NCI-H524 (cell line): ENCODE measurements around the gene R3HCC1L.

Experiments
- DNase-seq, 2 experiments: peaks; one replicate each; lab custom pipeline; 2025; lab: John Stamatoyannopoulos, UW

Gene R3HCC1L

DNA sequence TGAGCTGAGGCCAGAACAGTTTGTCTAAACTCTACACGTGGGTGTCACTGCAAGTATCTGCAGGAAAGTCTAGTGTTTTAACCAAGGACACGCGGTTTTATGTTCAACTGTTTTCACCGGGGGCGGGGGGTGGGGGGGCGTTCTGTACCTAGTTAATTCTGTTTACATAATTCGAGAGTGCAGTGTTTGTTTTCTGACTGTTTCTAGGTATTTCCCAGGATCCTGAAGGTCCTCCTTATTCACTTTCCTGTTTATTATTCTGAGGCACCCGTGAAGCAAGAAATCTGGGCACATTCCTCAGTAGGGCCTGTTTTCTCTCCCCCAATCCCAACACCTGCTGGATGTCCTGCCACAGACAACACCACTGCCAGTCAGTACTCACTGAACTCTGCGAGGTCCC lies 125.9 kb downstream of the R3HCC1L start:
- no peak for DNase-seq

DNA sequence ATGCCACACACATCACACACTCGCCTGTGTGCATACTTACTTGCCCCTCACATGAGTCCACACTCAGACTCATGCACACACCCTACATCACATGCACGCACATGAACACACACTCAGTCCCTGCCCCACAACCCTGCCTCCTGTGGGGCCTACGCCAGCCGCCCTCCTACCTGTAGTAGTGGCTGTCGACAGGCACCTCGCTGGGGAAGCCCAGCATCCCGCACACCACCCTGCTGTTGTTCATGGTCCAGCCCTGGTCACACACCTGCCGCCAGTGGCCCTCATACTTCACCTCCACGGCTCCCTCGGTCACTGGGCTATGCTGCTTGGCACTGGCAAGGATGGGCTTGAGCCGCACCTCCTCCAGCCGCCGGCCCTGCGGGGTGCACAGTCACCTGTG lies 126.3 kb downstream of the R3HCC1L start:
- no peak for DNase-seq

DNA sequence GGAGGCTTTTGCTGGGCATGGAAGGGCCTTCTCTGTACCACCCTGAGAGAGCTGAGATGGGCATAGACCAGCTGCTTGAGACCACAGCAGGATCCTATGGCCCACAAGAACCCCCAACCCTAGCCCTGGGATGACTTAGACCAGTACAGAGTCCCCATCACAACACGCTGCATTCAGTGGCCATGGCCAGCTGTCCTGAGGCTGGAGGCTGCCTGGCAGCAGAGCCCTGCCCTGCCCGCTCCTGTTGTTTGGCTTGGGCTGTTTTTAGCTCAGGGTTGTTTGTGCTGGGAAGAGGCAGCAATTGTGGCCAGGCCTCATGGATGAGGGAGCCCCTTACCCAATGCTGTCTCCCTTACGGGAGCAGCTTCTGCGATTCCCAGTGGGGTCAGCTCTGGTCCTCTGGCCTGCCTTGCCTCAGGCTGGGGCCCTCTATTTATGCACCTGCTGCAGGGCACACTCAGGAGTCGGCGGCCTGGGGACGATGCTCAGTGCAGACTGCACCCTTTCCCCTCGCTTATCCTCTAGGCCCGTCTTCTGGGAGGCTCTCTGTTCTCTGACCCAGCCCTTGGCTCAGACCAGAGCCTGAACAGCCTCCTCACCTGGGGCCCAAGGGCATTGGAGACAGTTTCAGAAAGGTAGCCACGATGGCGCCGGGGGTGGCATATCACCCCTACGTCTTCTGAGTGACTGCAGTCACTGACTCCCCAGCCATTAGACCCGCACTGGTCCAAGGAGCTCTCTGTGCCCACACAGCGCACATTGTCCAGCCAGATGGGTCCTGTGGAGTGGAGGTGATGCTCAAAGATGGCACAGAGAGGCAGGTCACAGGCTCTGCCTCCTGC lies 127.2 kb downstream of the R3HCC1L start:
- no peak for DNase-seq

DNA sequence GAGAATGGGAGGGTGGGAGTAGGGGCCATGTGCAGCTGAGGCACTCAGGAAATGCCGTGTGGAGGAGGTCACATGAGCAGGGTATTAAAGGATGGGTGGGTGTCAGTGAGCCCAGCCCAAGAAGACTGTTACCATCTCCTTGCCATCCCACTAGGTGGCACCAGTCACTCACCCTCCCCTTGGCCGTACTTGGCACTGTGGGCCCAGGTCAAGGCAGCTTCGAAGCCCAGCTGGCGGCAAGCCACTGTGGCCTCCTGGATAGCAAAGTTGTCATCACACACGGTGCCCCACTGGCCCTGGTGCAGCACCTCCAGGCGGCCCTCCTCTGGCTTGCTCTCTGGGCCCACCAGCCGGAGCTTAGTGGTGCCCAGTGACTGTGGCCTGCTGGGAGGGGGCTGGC lies 128.1 kb downstream of the R3HCC1L start:
- peak in 1 of 2 experiments; percentile 27 for DNase-seq

DNA sequence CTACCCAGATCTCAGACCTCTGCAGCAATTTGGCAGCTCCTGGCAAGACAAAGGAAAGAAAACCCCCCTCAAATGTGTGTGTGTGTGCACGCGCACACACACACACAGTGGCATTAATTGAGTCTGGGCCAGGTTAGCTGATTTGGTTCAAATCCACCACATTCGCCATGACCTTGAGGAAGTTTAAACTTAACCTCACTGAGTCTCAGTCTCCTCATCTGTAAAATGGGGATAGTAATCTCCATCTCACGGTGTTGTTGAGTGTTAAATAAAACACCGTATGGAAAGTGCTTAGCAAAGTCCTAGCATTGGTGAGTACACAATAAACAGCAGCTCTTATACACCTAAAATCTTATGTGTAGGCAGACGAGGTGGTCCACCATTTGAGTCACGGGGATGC lies 128.6 kb downstream of the R3HCC1L start:
- no peak for DNase-seq

DNA sequence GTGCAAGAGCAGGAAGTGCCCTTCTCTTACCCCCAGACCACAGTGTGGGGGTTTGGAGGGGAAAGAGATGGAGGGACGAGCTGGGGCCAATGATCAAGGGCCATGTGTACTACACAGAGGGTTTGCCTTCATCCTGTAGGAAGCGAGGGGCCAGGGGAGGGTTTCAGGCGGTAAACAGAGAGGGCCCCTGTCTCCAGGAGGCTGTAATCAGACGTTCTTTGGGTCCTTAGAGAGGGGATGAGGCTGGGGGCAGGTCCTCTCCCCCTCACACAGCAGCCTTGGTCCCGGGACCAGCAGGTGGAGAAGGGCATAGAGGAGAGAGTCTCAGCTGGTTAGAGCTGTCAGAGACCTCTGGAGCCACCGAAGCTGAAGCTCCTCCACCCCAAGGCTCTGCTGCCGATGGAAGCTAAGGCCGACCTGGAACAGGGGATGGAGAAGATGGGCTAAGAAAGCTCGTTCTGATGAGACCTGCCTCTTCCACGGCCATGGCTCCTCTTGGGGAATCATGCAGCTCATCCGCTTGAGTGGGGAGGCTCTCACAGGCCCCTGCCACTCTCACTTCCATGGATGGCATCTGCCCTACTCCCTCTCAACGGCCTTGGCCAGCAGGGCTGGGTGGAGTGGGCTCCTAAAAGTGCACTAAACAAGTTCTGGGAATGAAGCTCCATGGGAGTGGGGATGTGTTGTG lies 130.1 kb downstream of the R3HCC1L start:
- DNase-seq: no peak

DNA sequence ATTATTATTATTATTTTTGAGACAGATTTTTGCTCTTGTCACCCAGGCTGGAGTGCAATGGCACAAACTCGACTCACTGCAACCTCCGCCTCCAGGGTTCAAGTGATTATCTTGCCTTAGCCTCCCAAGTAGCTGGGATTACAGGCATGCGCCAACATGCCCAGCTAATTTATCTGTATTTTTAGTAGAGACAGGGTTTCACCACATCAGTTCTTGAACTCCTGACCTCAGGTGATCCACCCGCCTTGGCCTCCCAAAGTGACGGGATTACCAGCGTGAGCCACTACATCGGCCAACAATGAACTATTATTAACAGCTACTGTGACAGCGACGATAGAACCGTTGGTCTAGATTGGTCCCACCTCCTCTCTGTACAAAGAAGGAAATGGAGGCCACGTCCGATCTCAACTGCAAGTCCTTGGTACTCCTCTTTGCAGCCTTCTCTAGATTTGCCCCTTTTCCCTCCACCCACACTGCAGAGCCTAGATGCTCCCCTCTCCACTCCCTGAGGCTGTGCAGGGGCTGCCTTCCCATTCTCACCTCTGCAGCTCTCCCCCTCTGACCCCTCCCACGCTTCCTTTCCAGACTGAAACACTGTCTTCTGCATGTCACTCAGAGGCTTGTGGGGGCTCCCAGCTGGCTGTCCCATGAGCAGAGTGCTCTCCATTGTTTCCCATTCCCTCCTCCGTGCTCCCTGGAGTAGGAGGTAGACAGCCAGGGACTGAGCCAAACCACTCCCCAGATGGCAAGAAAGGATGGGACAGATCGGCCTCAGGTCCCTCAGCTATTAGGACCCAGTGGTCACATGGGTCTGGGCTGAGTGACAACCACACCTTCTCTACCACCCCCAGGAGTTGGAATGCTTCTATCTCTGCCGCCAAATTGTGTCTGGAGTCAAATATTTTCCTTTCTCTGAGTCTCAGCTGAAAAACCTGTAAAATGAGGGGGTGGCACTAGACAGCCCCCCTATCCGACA lies 131.2 kb downstream of the R3HCC1L start:
- no peak for DNase-seq

DNA sequence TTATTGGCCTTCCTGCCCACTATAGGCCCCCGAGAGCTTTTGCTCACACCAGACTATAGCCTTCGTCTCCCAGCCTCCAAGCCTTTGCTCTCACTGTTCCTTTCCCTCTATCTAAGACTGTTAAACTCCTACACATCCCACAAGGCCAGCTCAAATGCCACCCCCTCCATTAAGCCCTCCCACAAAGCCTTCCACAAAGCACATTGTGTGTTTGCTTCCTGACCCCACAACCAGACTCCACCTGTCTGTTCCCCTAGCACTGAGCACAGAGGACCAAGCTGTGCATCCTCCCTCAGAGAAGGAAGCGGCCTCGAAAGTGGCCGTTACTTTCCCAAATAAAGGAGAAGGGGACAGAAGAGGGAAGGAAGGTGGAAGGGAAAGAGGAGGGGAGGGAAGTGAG lies 132.2 kb downstream of the R3HCC1L start:
- DNase-seq: no peak

DNA sequence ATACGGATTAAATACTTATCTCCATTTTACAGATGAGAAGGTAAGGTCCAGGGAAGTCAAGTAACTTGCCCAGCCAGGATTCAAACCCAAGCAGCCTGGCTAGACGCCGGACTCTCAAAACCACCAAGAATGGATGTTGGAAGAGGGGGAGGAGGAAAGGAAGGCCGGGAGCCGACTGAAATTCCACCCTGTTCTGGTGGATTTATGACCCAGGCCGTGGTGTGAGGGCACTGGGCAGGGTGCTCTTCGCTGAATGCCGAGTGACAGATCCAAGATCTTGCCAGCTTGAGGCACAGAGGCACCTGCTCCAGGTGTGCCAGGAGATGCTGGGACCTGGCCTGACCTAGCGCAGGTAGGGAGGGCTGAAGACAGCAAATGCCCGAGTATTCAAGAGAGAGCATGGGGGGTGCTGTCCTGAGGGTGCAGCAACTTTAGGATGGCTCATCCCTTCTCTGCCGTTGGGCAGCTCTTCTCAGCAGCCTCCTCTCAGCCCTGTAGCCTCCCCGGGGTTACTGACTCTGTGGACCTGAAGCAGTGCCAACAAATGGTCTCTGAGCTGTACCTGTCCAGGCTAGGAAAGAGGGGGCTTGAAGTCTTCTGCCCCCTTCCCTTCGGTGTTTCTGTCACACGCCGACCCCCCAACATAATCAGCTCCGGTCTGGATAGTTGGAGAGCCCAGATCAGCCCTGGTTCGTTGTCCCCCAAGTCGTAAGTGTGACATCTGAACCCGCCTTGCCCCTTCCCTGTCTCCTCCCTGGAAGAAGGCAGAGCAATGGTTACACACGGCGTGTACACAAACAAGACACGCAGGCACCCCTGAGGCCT lies 132.8 kb downstream of the R3HCC1L start:
- no peak for DNase-seq

DNA sequence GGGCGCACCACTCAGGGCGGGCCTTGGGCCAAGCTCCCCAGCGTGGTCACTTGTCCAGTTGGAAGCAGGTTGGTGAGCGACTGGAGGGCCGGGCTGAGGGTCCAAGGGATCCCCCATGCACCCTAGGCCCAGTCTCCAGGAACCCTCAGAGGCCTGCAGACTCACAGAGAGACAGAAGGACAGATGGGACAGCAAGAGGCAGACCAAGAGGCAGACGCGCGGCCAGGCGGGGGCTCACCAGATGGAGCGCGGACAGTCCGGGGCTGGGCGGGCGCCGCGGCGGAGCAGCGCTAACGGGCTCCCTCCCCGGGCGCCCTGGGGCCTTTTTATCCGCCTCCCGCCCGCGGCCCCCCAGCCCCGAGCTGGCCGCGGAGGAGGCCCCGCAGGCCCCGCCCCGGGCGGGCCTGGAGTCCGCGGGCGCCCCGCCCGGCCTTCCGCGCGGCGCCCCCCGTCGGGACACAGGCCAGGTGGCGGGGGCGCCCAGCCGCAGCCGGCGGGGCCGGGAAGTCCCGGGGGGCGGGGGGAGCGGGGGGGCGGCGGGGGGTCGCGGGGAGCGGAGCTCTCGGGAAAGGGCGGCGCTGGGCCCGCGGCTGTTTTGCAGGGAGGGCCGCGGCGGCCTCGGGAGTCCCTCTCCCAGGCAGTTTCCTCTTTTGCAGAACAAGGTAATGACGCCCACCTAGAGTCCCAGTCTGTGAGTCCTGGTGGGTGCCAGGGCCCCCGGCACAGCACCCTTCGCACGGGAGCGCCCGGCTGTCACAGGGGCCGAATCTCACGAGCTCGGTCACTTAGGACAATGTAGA lies 133.6 kb downstream of the R3HCC1L start, which contains the start of gene LOXL4:
LOXL4 (minus strand) TSS at position 301 of the 800 bp plus-strand sequence. CDS start 5,175 bp downstream, outside the sequence.
- peak; percentile 50 to 56 for DNase-seq

DNA sequence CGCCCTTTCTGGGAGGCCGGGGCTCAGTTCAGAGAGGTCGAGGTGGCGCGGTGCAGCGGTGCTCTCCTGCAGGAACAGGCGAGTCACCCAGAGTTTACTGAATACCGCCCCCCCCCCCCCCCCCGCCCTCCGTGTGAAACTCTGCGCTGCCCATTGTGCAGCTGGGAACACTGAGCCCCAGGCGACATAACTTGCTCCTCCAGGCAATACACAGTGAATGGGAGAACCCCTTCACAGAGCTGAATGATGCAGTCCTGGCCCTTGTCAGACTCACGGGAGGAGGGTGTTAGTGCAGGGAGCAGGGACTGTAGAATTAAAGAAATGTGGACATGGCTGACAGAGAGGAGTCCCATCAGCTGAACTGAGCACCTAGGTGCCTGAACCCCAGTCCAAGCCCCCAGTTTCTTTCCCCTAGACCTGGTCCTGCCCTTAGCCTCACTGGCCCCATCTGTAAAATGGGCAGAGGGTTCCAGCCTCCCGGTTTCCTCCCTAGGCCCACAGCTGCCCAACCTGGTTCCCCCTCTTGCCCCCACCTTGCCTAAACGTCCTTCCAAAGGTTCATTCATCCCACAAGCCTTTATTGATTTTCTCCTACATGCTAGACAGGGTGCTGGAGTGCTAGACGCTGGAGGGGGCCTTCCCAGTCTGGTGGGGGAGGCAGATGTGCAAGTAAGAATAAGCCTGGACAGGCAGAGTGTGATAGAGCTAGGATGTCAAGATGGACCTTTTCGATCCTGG lies 134.4 kb downstream of the R3HCC1L start:
- DNase-seq: peak in 1 of 2 experiments; percentile 23

DNA sequence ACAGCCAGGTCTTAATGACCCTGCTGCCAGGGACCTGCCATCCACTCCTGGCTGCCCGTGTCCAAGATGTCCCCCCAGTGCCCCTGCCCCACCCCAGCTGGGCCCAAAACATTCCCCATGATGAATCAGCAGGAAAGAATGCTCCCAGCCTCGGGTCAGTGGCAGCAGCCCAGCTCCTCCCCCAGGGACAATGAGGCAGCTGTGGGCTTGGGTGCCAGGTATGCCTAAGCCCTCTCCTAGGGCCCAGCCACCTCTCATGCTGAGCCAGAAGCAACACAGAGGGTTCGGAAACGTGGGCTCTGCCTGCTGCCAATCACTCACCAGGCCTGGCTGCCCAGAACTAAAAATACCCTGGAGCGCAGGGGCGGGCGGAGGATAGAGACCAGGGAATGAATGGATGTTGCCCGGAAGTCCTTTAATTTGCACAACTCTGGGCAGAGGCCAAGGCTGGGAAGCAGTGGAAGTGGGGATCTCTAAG lies 135.0 kb downstream of the R3HCC1L start:
- peak in 1 of 2 experiments; percentile 23 for DNase-seq

DNA sequence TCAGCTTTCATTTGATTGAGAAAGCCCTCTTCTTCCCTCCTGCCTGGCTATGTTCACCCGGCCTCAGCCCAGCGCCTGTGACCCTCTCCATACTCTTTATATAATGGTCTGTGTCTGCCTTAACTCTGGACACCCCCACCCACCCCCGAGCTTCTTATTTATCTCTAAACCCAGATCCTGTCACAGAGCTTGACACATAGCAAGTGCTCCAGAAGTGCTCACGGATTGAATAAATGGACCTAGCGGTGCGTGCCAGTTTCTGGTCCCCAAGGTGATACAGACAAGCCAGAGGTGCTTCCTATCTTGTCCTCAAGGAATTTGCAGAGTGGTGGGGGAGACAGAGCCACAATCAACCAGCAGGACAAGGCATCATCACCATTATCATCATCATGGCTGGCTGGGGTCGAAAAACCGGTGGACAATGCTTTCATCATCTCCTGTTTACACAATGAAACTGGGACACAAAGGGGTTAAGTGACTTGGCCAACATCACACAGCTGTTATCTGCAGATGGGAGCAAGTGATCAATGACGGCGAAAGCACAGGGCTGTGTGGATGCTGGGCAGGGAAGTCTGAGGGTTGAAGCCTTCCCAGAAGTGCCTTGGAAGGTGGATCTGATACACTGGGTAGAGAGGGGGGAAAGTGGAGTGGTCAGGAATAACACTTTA lies 135.8 kb downstream of the R3HCC1L start:
- DNase-seq: no peak

DNA sequence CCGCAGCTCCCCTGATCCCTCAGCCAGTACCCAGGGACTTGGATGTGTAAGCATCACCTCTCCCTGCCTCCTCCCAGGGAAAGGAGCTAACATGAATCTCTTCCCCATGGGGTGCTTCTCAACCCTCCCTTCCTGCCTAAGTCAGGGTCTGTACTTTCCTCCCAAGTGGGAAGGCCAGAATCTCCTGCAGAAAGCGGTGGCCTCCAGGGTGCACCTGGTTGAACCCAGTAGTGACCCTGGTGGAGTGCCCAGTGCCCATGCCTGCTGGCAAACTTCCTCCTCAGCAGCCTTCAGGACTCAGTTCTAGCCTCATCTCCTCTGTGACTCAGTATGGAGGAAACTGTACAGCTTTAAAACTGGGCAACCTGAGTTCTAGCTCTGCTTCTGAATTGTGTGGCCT lies 136.3 kb downstream of the R3HCC1L start:
- DNase-seq: no peak

DNA sequence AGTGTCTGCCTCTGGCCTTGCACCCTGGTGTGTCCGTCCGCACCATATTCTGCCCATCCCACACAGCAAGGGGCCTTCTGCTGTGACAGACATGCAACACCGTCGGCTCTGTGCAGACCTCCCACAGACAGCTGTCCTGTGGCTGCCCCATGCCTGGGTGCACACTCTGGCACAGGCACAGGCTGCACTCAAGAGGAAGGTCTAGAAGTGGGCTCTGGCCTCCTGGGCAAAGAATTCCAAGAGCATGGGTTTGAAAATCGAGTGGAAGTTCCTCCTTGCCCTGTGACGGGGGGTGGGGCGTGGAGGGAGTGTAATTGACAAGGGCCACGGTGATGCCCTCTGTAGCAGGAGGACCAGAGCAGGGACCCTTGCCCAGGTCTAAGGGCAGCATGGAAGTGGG lies 137.8 kb downstream of the R3HCC1L start:
- no peak for DNase-seq

DNA sequence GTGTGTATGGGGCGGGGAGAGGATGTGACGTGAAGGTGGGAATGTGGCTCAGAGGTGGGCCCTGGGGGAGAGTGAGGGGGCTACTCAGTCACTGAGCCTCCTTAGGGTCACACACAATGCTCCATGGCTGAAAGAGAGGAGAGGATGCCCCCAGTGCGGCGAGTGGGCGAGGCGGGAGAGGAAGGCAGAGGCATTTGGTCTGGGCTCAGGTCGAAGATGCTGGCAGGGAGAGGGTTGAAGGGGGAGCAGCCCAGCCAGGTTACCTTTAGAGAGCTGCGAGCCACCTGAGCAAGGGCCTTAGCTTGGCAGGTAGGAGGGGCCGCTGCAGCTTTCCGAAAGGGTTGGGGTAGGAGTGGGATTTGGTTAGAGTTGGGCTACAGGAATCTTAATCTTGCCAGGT lies 138.2 kb downstream of the R3HCC1L start:
- DNase-seq: no peak

DNA sequence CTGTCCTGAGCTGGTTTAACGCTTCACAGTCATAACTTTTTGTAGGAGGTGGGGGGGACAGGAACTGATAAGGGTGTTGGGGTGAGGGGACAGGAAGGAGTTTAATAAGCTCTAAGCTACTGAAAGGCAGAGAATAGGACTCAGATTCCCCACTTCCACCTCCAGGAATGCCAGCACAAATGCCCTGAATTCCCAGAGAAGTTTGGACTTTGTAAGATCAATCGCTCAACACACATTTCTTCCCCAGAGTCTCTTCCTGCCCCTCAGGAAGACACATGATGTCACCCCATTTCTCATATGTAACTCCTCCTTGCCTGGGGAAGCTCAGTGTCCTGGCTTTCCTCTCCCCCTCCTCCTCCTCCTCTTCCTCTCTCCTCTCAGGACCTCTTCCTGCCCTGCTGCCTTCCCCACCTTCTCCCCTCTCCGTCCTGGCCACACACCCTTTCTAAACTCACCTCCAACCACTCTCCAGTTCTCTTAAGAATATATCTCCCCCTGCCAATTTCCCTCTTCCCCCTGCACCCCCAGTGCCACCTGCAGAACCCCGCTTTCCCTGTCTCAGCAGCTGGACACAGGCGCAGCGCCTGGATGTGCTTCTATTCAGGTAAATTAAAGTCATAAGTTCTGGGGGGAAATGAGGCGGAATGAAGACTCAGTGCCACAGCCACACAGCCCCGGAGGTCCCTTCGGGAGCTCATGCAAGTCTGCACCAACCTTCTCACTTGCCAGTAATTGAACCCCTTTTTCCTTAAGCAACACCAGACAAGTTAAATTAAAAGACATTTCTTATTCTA lies 138.8 kb downstream of the R3HCC1L start:
- no peak for DNase-seq

DNA sequence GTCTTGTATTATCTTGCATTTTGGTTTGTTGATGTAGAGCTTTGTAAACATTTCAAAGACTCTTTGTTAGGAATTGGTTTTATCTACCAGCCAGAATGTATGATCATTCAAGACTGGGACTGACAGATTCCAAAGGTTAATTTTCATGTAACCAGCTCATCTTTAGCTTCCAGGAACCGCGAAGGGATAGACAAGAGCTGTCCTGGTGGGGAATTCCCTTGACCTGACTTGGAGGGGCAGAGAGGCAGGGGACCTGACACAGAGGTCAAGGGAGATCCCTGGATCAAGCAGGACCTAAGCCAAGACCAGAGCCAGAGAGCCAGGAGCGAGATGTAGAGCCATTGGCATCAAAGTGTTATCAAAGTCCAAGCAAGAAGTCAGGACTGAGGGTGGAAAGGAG lies 140.1 kb downstream of the R3HCC1L start:
- DNase-seq: no peak
